ENCODE data around the gene EREG. TPM values are rescaled to one million over a fixed set of nuclear protein-coding genes. Genes with fewer than 3 reads are reported as not detected.
A peak's percentile ranks its signal among the peaks of the same experiment; 100 is the strongest.

EREG gene
- polyA plus RNA-seq, 4 donors: 0.22 to 15.4 (median 0.75) TPM; not detected in 1

DNA sequence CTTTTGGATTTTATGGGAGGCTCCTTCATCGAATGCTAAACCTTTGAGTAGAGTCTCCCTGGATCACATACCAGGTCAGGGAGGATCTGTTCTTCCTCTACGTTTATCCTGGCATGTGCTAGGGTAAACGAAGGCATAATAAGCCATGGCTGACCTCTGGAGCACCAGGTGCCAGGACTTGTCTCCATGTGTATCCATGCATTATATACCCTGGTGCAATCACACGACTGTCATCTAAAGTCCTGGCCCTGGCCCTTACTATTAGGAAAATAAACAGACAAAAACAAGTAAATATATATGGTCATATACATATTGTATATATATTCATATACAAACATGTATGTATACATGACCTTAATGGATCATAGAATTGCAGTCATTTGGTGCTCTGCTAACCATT is 21.2 kb downstream of the EREG start:
- Histone ChIP-seq H3K4me1 (ENCODE audit: control insufficient read depth in 3 of 3, insufficient read depth in 2 of 3, low read depth in 1 of 3, low read length in 2 of 3) (no peaks in the 10 kb centered on the region), H3K4me3 (ENCODE audit: low read depth in 1 of 3, low read length in 3 of 3) (no peak overlapping the region), H3K27ac (ENCODE audit: low read depth in 1 of 3, low read length in 2 of 3) (no peak overlapping the region), H3K9me3 (ENCODE audit: control insufficient read depth in 2 of 2, insufficient read depth in 1 of 2, low read depth in 1 of 2, low read length in 1 of 2) (no peaks in the 10 kb centered on the region), H3K27me3 (ENCODE audit: control insufficient read depth in 3 of 3, insufficient read depth in 3 of 3, low read length in 3 of 3) (peaks cover 0 to 3% (median 0%) of the 10 kb centered on the region in 3 donors), H3K36me3 (ENCODE audit: control insufficient read depth in 3 of 3, insufficient read depth in 2 of 3, low read depth in 1 of 3, low read length in 3 of 3) (peaks cover 0 to 11% (median 0%) of the 10 kb centered on the region in 3 donors)
- no peak for FAIRE-seq
- no peak for DNase-seq
- 59 to 64% (median 61%) methylated on average over 4 of the region's 4 CpGs for WGBS, 3 donors

- no peaks in the 10 kb centered on the region for H3K4me1 ChIP-seq (ENCODE audit: control insufficient read depth in 3 of 3, insufficient read depth in 2 of 3, low read depth in 1 of 3, low read length in 2 of 3)
- H3K4me3 ChIP-seq (ENCODE audit: low read depth in 1 of 3, low read length in 3 of 3): no peak overlapping the region
- no peaks in the 10 kb centered on the region for H3K9me3 ChIP-seq (ENCODE audit: control insufficient read depth in 2 of 2, insufficient read depth in 1 of 2, low read depth in 1 of 2, low read length in 1 of 2)
- H3K27ac ChIP-seq (ENCODE audit: low read depth in 1 of 3, low read length in 2 of 3): no peak overlapping the region
- H3K36me3 ChIP-seq (ENCODE audit: control insufficient read depth in 3 of 3, insufficient read depth in 2 of 3, low read depth in 1 of 3, low read length in 3 of 3): peaks cover 0 to 5% (median 0%) of the 10 kb centered on the region in 3 donors
- 96 to 99% (median 99%) methylated on average over 2 of the region's 2 CpGs for WGBS, 3 donors
- DNase-seq (no peak), FAIRE-seq (peak; percentile 19)
- peaks cover 0 to 3% (median 0%) of the 10 kb centered on the region in 3 donors for H3K27me3 ChIP-seq (ENCODE audit: control insufficient read depth in 3 of 3, insufficient read depth in 3 of 3, low read length in 3 of 3)
Measured at GRCh38 chr4:74387790-74388189, 22.8 kb downstream of the EREG start.

DNA sequence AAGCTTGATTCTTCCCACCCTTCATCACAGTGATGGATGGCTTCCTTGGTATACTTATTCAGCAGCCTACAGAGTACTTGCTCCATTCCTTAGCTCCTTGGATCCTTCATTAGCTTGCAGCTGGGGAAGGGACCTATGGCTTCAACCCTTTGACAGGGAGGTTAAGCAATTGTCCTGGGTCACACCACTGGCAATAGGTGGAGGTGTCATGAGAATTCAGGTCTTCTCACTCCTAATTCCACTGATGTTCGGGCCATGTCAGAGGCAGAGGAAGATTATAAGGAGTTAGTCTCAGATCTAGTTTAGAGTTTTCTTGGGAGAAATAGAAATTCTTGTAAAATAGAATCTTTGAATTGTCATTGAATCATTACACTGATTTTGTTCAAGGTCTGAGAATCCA is 24.5 kb downstream of the EREG start:
- Histone ChIP-seq H3K4me3 (ENCODE audit: low read depth in 1 of 3, low read length in 3 of 3) (no peak overlapping the region), H3K36me3 (ENCODE audit: control insufficient read depth in 3 of 3, insufficient read depth in 2 of 3, low read depth in 1 of 3, low read length in 3 of 3) (peaks cover 0 to 5% (median 0%) of the 10 kb centered on the region in 3 donors), H3K4me1 (ENCODE audit: control insufficient read depth in 3 of 3, insufficient read depth in 2 of 3, low read depth in 1 of 3, low read length in 2 of 3) (no peaks in the 10 kb centered on the region), H3K9me3 (ENCODE audit: control insufficient read depth in 2 of 2, insufficient read depth in 1 of 2, low read depth in 1 of 2, low read length in 1 of 2) (no peaks in the 10 kb centered on the region), H3K27ac (ENCODE audit: low read depth in 1 of 3, low read length in 2 of 3) (no peak overlapping the region), H3K27me3 (ENCODE audit: control insufficient read depth in 3 of 3, insufficient read depth in 3 of 3, low read length in 3 of 3) (peaks cover 0 to 3% (median 0%) of the 10 kb centered on the region in 3 donors)
- WGBS, 3 donors: 74 to 95% (median 94%) methylated on average over 1 of the region's 1 CpG
- DNase-seq (no peak), FAIRE-seq (no peak)

DNA sequence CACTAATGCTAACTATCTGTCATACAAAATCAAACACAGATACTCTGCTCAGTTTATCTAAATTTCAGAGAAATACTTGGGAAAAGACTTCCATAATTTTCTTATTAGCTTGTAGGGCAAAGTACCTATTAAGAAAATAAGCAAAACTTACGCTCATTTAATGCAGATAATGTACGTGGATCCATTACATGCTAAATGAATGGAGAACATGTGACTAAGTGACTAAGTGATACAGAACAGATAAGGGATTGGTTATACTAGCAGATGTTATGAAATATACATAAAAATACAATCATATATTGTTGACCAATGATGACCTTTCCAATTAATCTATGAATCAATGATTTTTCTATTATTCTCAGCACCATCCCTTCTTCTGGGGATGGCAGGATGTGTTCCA is 25.7 kb downstream of the EREG start:
- H3K27me3 ChIP-seq (ENCODE audit: control insufficient read depth in 3 of 3, insufficient read depth in 3 of 3, low read length in 3 of 3): peaks cover 0 to 3% (median 0%) of the 10 kb centered on the region in 3 donors
- FAIRE-seq: no peak
- no peak overlapping the region for H3K4me3 ChIP-seq (ENCODE audit: low read depth in 1 of 3, low read length in 3 of 3)
- no peaks in the 10 kb centered on the region for H3K9me3 ChIP-seq (ENCODE audit: control insufficient read depth in 2 of 2, insufficient read depth in 1 of 2, low read depth in 1 of 2, low read length in 1 of 2)
- H3K4me1 ChIP-seq (ENCODE audit: control insufficient read depth in 3 of 3, insufficient read depth in 2 of 3, low read depth in 1 of 3, low read length in 2 of 3): no peaks in the 10 kb centered on the region
- H3K27ac ChIP-seq (ENCODE audit: low read depth in 1 of 3, low read length in 2 of 3): no peak overlapping the region
- peaks cover 0 to 3% (median 0%) of the 10 kb centered on the region in 3 donors for H3K36me3 ChIP-seq (ENCODE audit: control insufficient read depth in 3 of 3, insufficient read depth in 2 of 3, low read depth in 1 of 3, low read length in 3 of 3)
- DNase-seq: no peak
- 74 to 89% (median 78%) methylated on average over 2 of the region's 2 CpGs for WGBS, 3 donors

- Histone ChIP-seq H3K27ac (ENCODE audit: low read depth in 1 of 3, low read length in 2 of 3) (no peak overlapping the region), H3K36me3 (ENCODE audit: control insufficient read depth in 3 of 3, insufficient read depth in 2 of 3, low read depth in 1 of 3, low read length in 3 of 3) (no peaks in the 10 kb centered on the region), H3K9me3 (ENCODE audit: control insufficient read depth in 2 of 2, insufficient read depth in 1 of 2, low read depth in 1 of 2, low read length in 1 of 2) (no peaks in the 10 kb centered on the region), H3K4me1 (ENCODE audit: control insufficient read depth in 3 of 3, insufficient read depth in 2 of 3, low read depth in 1 of 3, low read length in 2 of 3) (no peaks in the 10 kb centered on the region), H3K27me3 (ENCODE audit: control insufficient read depth in 3 of 3, insufficient read depth in 3 of 3, low read length in 3 of 3) (peaks cover 0 to 3% (median 0%) of the 10 kb centered on the region in 3 donors), H3K4me3 (ENCODE audit: low read depth in 1 of 3, low read length in 3 of 3) (no peak overlapping the region)
- no peak for DNase-seq
- FAIRE-seq: no peak
Measured at GRCh38 chr4:74391346-74391745, 26.4 kb downstream of the EREG start.

DNA sequence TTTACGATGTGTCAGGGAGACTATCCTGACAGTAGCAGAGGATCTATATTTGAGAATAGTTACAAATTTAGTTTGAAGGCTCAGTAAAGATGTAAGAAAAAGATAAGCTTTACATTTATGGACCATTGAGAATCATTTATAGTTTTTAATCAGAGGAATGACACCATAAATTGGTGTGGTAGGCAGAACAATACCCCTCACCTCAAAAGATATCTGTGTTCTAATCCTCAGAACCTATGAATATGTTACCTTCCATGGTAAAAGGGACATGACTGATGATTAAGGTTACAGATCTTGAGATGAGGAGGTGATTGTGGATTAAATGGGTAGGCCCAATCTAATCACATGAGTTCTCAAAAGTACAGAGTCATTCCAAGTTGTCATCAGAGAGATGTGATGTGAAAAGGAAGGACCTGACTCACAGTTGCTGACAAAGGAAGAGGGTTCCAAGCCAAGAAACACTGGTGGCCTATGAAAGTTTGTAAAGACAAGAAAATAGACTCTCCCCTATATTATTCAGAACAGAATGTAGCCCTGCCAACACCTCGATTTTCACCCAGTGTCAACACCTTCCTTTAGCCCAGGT is 27.0 kb downstream of the EREG start:
- Histone ChIP-seq H3K4me3 (ENCODE audit: low read depth in 1 of 3, low read length in 3 of 3) (no peak overlapping the region), H3K9me3 (ENCODE audit: control insufficient read depth in 2 of 2, insufficient read depth in 1 of 2, low read depth in 1 of 2, low read length in 1 of 2) (no peaks in the 10 kb centered on the region), H3K36me3 (ENCODE audit: control insufficient read depth in 3 of 3, insufficient read depth in 2 of 3, low read depth in 1 of 3, low read length in 3 of 3) (no peaks in the 10 kb centered on the region), H3K27me3 (ENCODE audit: control insufficient read depth in 3 of 3, insufficient read depth in 3 of 3, low read length in 3 of 3) (peaks cover 0 to 3% (median 0%) of the 10 kb centered on the region in 3 donors), H3K4me1 (ENCODE audit: control insufficient read depth in 3 of 3, insufficient read depth in 2 of 3, low read depth in 1 of 3, low read length in 2 of 3) (no peaks in the 10 kb centered on the region), H3K27ac (ENCODE audit: low read depth in 1 of 3, low read length in 2 of 3) (no peak overlapping the region)
- 86 to 89% (median 88%) methylated on average over 2 of the region's 2 CpGs for WGBS, 3 donors
- FAIRE-seq: no peak
- no peak for DNase-seq

DNA sequence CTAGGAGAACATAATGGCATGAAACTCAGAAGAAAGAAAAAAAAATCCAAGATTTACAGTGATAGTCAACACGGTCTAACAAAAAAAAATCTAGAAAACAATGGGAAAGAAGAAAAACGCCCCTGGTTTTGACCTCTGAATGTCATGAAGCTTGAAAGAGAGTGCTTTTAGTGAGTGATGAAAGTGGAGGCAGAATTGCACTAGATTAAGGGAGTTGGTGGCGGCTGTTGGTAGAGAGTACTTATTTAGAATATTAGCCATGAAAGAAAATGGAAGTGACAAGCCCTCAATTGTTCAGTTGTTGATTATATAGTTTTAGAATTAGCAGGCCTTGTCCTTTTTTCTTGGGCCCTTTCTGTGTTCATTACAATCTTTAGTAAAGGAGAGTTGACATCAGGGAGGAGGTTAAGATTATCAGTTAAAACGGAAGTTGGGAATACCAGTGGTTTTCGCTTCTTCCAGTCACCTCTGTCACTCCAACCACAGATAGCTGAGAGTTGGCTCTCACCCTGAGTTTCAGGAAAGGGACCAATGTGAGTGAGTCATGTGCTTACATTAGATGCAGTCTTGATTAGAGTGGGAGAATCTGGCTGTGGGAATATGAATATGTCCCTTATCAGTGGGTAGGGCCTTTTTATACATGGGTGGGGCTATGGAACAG is 29.7 kb downstream of the EREG start:
- FAIRE-seq: no peak

GRCh38 chr4:74395633-74396032 is 30.7 kb downstream of the EREG start:
- Histone ChIP-seq H3K27ac (ENCODE audit: low read depth in 1 of 3, low read length in 2 of 3) (no peak overlapping the region), H3K36me3 (ENCODE audit: control insufficient read depth in 3 of 3, insufficient read depth in 2 of 3, low read depth in 1 of 3, low read length in 3 of 3) (no peaks in the 10 kb centered on the region), H3K4me1 (ENCODE audit: control insufficient read depth in 3 of 3, insufficient read depth in 2 of 3, low read depth in 1 of 3, low read length in 2 of 3) (no peaks in the 10 kb centered on the region), H3K4me3 (ENCODE audit: low read depth in 1 of 3, low read length in 3 of 3) (no peak overlapping the region), H3K27me3 (ENCODE audit: control insufficient read depth in 3 of 3, insufficient read depth in 3 of 3, low read length in 3 of 3) (no peaks in the 10 kb centered on the region), H3K9me3 (ENCODE audit: control insufficient read depth in 2 of 2, insufficient read depth in 1 of 2, low read depth in 1 of 2, low read length in 1 of 2) (peaks cover 0 to 6% of the 10 kb centered on the region in 2 donors)
- WGBS, 3 donors: 30 to 39% (median 36%) methylated on average over 2 of the region's 2 CpGs
- DNase-seq (peak; percentile 27 to 30), FAIRE-seq (no peak)

More for the DNA sequence above, 29.7 kb downstream of the EREG start:
- 68 to 84% (median 70%) methylated on average over 5 of the region's 5 CpGs for WGBS, 3 donors
- Histone ChIP-seq H3K27me3 (ENCODE audit: control insufficient read depth in 3 of 3, insufficient read depth in 3 of 3, low read length in 3 of 3) (no peaks in the 10 kb centered on the region), H3K27ac (ENCODE audit: low read depth in 1 of 3, low read length in 2 of 3) (peak overlapping the region in 1 of 3 donors; percentile 11), H3K4me1 (ENCODE audit: control insufficient read depth in 3 of 3, insufficient read depth in 2 of 3, low read depth in 1 of 3, low read length in 2 of 3) (no peaks in the 10 kb centered on the region), H3K9me3 (ENCODE audit: control insufficient read depth in 2 of 2, insufficient read depth in 1 of 2, low read depth in 1 of 2, low read length in 1 of 2) (peaks cover 0 to 3% of the 10 kb centered on the region in 2 donors), H3K4me3 (ENCODE audit: low read depth in 1 of 3, low read length in 3 of 3) (no peak overlapping the region), H3K36me3 (ENCODE audit: control insufficient read depth in 3 of 3, insufficient read depth in 2 of 3, low read depth in 1 of 3, low read length in 3 of 3) (no peaks in the 10 kb centered on the region)
- peak in 1 of 2 donors; percentile 87 for DNase-seq
